Measurements from ENCODE around the gene LRRN4CL. TPM values are rescaled to one million over a fixed set of nuclear protein-coding genes. Genes with fewer than 3 reads are reported as not detected.

Gene LRRN4CL
- total RNA-seq, 1 experiment from 2014 or later: 0.42 TPM

DNA sequence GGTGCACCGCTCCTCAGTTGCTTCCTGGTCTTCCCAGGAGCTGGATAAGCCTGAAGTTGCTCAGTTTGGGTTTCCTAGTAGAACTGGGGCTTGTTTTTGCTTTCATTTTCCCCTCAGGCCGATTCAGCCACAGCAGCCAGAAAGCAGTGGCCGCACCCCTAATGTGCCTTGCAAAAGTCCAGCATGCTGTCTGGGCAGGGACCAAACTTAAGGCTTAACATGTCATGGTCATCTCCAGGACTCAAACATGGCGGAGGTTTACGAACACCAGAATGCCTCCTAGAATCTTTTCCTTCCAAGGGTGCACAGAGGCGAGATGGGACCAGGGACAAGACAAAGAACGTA, 20.6 kb upstream of the LRRN4CL start:
- DNase-seq (ENCODE audit: unreplicated experiment): no peak
- ChIA-PET POLR2A (interaction anchor here (1.4 to 15.7 kb wide), 9 partner anchors 10 to 145 kb away, joined by 4 to 197 read pairs (median 9); partner anchors contain the start of genes C11orf98, CSKMT, EEF1G and HNRNPUL2), CTCF (interaction anchor here (0.9 to 7.0 kb wide), 5 partner anchors 14 to 96 kb away, joined by 3 to 33 read pairs (median 4); no protein-coding TSS in a partner anchor)
- TF ChIP-seq, protein P1, sequence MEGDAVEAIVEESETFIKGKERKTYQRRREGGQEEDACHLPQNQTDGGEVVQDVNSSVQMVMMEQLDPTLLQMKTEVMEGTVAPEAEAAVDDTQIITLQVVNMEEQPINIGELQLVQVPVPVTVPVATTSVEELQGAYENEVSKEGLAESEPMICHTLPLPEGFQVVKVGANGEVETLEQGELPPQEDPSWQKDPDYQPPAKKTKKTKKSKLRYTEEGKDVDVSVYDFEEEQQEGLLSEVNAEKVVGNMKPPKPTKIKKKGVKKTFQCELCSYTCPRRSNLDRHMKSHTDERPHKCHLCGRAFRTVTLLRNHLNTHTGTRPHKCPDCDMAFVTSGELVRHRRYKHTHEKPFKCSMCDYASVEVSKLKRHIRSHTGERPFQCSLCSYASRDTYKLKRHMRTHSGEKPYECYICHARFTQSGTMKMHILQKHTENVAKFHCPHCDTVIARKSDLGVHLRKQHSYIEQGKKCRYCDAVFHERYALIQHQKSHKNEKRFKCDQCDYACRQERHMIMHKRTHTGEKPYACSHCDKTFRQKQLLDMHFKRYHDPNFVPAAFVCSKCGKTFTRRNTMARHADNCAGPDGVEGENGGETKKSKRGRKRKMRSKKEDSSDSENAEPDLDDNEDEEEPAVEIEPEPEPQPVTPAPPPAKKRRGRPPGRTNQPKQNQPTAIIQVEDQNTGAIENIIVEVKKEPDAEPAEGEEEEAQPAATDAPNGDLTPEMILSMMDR (IDR thresholded peaks at IDR 0.05; ENCODE audit: unreplicated experiment): no peak
- BruUV-seq (replicated peaks): no TSS peak
- Mint-ChIP-seq H3K27ac (ENCODE audit: low read depth, unreplicated experiment) (peak overlapping the region; percentile 98), H3K36me3 (ENCODE audit: insufficient read depth, unreplicated experiment) (peaks cover 49% of the 10 kb centered on the region), H3K4me3 (ENCODE audit: unreplicated experiment) (peak overlapping the region; percentile 91), H3K4me1 (ENCODE audit: insufficient read depth, unreplicated experiment) (peaks cover 24% of the 10 kb centered on the region), H3K9me3 (ENCODE audit: unreplicated experiment) (no peaks in the 10 kb centered on the region), H3K27me3 (ENCODE audit: insufficient read depth, unreplicated experiment) (no peaks in the 10 kb centered on the region)
- intact Hi-C loops (cut with micrococcal nuclease): no loop called here

DNA sequence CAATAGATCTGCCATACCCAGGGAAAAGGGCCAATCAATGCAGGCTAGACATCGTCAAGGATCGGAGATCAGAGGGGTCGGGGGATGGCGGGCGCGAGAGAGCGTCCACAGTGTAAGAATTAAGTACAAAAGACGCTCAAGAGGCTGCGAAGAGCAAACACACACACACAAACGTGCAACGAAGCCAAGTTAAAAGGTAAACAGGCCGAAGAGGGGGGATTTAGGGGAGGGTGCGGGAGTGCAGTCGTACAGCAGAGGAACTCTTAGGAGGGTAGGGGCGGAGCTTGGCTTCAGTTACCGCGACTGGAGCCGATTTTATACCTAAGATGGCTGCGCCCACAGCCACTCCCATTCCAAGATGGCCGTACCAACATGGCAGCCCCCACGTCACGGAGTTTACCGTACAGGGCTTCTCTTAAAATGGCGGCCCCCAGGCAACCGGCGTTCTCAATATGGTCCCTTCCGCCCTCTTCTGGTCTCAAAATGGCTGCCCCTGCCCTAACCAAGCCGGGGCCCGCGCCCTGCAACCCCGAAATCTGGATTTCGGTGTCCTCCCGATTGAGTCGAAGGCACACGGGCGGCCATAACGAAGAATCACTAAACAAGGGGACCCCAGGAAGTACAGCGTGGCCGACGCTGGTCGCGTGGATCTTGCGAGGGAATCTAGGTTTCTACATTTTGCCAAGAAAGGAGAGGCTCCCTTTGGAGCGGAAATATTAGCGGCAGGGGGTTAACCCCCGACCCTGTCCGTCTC, 20.1 kb upstream of the LRRN4CL start:
- no TSS peak for BruUV-seq (replicated peaks)
- intact Hi-C loops (cut with micrococcal nuclease): no loop called here
- H3K27me3 Mint-ChIP-seq (ENCODE audit: insufficient read depth, unreplicated experiment): no peaks in the 10 kb centered on the region
- H3K27ac Mint-ChIP-seq (ENCODE audit: low read depth, unreplicated experiment): peak overlapping the region; percentile 98
- H3K4me1 Mint-ChIP-seq (ENCODE audit: insufficient read depth, unreplicated experiment): peaks cover 25% of the 10 kb centered on the region
- TF ChIP-seq, protein P1 (IDR thresholded peaks at IDR 0.05; ENCODE audit: unreplicated experiment): no peak
- DNase-seq (ENCODE audit: unreplicated experiment): peak; percentile 85
- H3K9me3 Mint-ChIP-seq (ENCODE audit: unreplicated experiment): no peaks in the 10 kb centered on the region
- H3K4me3 Mint-ChIP-seq (ENCODE audit: unreplicated experiment): peak overlapping the region; percentile 91
- POLR2A ChIA-PET: interaction anchor here (0.7 to 15.7 kb wide), 14 partner anchors 9 to 146 kb away, joined by 3 to 197 read pairs (median 7); partner anchors contain the start of genes C11orf98, CSKMT, EEF1G and HNRNPUL2
- peaks cover 49% of the 10 kb centered on the region for H3K36me3 Mint-ChIP-seq (ENCODE audit: insufficient read depth, unreplicated experiment)
- CTCF ChIA-PET: interaction anchor here (0.9 to 7.0 kb wide), 3 partner anchors 15 to 97 kb away, joined by 3 to 33 read pairs (median 4); no protein-coding TSS in a partner anchor

DNA sequence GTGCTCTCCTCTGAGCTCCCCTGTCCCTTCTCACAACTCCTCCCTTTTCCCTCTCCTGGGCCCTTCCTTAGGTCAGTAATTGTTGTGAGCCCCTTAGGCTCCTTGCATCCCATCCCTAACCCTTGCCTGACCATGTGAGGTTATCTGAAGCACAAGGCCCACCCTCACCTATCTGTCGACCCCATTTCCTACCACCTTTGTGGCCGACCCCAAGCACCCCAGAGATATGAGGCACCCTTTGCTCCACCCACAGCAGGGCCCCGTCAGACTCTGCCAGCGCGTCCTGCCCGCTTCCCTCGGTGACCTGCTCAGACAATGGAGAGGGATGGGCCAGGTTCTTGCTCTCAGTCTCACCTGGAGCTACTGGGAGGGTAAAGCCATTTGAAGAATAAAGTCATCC, 19.5 kb upstream of the LRRN4CL start:
- ChIA-PET CTCF (interaction anchor here (0.5 to 7.0 kb wide), 4 partner anchors 12 to 98 kb away, joined by 3 to 33 read pairs (median 3); no protein-coding TSS in a partner anchor), POLR2A (interaction anchor here (0.7 to 15.7 kb wide), 14 partner anchors 10 to 151 kb away, joined by 3 to 197 read pairs (median 7); partner anchors contain the start of genes C11orf98, CSKMT, EEF1G and HNRNPUL2)
- Mint-ChIP-seq H3K36me3 (ENCODE audit: insufficient read depth, unreplicated experiment) (peaks cover 49% of the 10 kb centered on the region), H3K27me3 (ENCODE audit: insufficient read depth, unreplicated experiment) (no peaks in the 10 kb centered on the region), H3K4me3 (ENCODE audit: unreplicated experiment) (peak overlapping the region; percentile 91), H3K9me3 (ENCODE audit: unreplicated experiment) (no peaks in the 10 kb centered on the region), H3K4me1 (ENCODE audit: insufficient read depth, unreplicated experiment) (peaks cover 25% of the 10 kb centered on the region), H3K27ac (ENCODE audit: low read depth, unreplicated experiment) (peak overlapping the region; percentile 98)
- TF ChIP-seq, protein P1 (IDR thresholded peaks at IDR 0.05; ENCODE audit: unreplicated experiment): no peak
- BruUV-seq (replicated peaks): no TSS peak
- DNase-seq (ENCODE audit: unreplicated experiment): no peak
- intact Hi-C loops (cut with micrococcal nuclease): no loop called here

DNA sequence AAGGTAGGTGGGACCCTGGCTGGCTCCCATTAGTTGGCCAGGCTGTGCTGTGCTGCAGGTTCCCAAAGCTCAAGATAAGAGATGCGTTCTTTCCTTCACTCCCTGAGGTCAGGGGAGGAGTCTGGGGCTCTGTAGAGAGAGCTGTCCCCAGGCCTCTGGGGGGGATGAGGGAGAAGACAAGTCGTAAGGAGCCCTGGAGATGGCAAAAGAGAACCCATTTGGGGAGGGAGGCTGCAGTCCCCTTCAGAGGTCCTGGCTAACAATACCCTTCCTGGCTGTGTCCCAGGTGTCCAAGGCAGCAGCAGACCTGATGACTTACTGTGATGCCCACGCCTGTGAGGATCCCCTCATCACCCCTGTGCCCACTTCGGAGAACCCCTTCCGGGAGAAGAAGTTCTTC, 19.1 kb upstream of the LRRN4CL start:
- H3K27me3 Mint-ChIP-seq (ENCODE audit: insufficient read depth, unreplicated experiment): no peaks in the 10 kb centered on the region
- DNase-seq (ENCODE audit: unreplicated experiment): no peak
- H3K9me3 Mint-ChIP-seq (ENCODE audit: unreplicated experiment): no peaks in the 10 kb centered on the region
- H3K36me3 Mint-ChIP-seq (ENCODE audit: insufficient read depth, unreplicated experiment): peaks cover 49% of the 10 kb centered on the region
- ChIA-PET POLR2A (interaction anchor here (0.7 to 15.7 kb wide), 14 partner anchors 10 to 151 kb away, joined by 3 to 197 read pairs (median 7); partner anchors contain the start of genes C11orf98, CSKMT, EEF1G and HNRNPUL2), CTCF (interaction anchor here (0.5 to 7.0 kb wide), 8 partner anchors 12 to 1563 kb away, joined by 3 to 33 read pairs (median 3); partner anchors contain the start of gene TMEM179B)
- peak overlapping the region; percentile 98 for H3K27ac Mint-ChIP-seq (ENCODE audit: low read depth, unreplicated experiment)
- no TSS peak for BruUV-seq (replicated peaks)
- TF ChIP-seq, protein P1 (IDR thresholded peaks at IDR 0.05; ENCODE audit: unreplicated experiment): no peak
- H3K4me1 Mint-ChIP-seq (ENCODE audit: insufficient read depth, unreplicated experiment): peaks cover 25% of the 10 kb centered on the region
- intact Hi-C loops (cut with micrococcal nuclease): no loop called here
- peak overlapping the region; percentile 91 for H3K4me3 Mint-ChIP-seq (ENCODE audit: unreplicated experiment)

Measured in MCF 10A (cell line).